Measurements from ENCODE around the gene SPPL3. TPM values are rescaled to one million over a fixed set of nuclear protein-coding genes. Genes with fewer than 3 reads are reported as not detected.
A peak's percentile ranks its signal among the peaks of the same experiment; 100 is the strongest.

The SPPL3 gene
- total RNA-seq, 1 donor from 2014 or later, result 67.6 TPM

DNA sequence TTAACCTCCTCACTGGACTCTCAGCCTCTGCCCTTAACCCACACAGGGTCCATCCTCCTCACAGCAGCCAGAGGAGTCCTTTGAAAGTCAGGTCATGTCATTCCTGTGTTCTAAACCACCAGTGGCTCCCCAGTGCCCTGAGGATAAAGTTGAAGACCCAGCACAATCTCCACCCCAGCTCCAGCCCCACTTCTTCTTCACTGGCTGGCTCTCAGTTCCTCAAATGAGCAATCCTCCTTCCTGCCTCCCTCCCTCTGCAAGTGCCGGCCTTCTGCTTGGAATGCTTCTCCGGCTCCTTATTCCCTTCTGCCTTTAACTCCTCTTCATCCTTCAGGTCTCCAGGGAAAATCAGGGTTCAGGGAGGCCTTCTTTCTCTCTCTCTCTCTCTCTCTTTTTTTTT is 32.0 kb upstream of the SPPL3 start:
- H3K4me1 Mint-ChIP-seq (ENCODE audit: unreplicated experiment), result no peaks in the 10 kb centered on the region
- H3K9me3 Mint-ChIP-seq, result no peaks in the 10 kb centered on the region
- H3K27me3 Mint-ChIP-seq, result no peaks in the 10 kb centered on the region
- no peak for TF ChIP-seq CTCF (conservative IDR thresholded peaks at IDR 0.05)
- DNase-seq (ENCODE audit: extremely low spot score, unreplicated experiment), result no peak
- H3K4me3 Mint-ChIP-seq, result no peak overlapping the region
- no peak overlapping the region for H3K27ac Mint-ChIP-seq
- H3K36me3 Mint-ChIP-seq, result no peaks in the 10 kb centered on the region

DNA sequence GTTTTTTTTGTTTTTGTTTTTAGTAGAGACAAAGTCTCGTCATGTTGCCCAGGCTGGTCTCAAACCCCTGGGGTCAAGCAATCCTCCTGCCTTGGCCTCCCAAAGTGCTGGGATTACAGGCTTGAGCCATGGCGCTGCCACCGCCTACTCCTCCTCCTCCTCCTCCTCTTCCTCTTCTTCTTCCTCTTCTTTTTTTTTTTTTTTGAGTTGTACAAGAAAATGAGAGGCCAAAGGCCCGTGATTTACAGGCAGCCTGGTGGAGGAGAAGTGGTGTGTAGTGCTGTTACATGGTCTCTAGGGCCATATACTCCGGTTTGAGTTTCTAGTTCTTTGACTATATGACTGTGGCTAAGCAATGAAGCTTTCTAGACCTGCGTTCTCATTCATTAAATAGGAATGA is 29.6 kb upstream of the SPPL3 start:
- no peak for TF ChIP-seq CTCF (conservative IDR thresholded peaks at IDR 0.05)
- no peak overlapping the region for H3K27ac Mint-ChIP-seq
- H3K27me3 Mint-ChIP-seq, result no peaks in the 10 kb centered on the region
- no peaks in the 10 kb centered on the region for H3K36me3 Mint-ChIP-seq
- no peaks in the 10 kb centered on the region for H3K4me1 Mint-ChIP-seq (ENCODE audit: unreplicated experiment)
- no peak overlapping the region for H3K4me3 Mint-ChIP-seq
- no peaks in the 10 kb centered on the region for H3K9me3 Mint-ChIP-seq
- no peak for DNase-seq (ENCODE audit: extremely low spot score, unreplicated experiment)

DNA sequence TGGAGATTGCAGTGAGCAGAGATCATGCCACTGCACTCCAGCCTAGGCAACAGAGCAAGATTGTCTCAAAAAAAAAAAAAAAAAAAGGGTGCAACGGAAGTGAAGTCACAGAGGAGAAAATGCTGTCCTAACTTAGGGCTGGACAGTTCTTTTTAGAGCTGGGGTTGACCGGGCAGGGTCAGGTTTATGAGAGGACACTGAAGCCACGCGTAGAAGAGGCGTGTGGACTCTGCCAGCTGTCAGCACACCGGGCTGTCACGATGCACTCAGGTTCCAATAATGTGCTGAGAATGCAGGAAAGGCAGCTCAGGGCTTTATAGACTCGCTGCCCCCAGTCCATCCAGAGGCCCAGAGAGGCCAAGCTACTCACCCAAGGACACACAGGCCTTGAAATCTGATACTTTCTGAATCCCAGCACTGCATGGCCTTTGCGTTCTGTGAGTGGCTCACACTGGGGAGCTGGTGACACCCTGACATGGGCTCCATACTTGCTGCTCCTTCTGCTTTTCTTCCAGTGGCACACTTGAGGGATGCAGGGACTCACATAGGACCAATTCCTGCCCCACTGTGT is 28.9 kb upstream of the SPPL3 start:
- TF ChIP-seq CTCF (conservative IDR thresholded peaks at IDR 0.05), result no peak
- Mint-ChIP-seq H3K9me3 (no peaks in the 10 kb centered on the region), H3K4me1 (ENCODE audit: unreplicated experiment) (no peaks in the 10 kb centered on the region), H3K27ac (no peak overlapping the region), H3K36me3 (no peaks in the 10 kb centered on the region), H3K27me3 (no peaks in the 10 kb centered on the region), H3K4me3 (no peak overlapping the region)
- DNase-seq (ENCODE audit: extremely low spot score, unreplicated experiment), result no peak

DNA sequence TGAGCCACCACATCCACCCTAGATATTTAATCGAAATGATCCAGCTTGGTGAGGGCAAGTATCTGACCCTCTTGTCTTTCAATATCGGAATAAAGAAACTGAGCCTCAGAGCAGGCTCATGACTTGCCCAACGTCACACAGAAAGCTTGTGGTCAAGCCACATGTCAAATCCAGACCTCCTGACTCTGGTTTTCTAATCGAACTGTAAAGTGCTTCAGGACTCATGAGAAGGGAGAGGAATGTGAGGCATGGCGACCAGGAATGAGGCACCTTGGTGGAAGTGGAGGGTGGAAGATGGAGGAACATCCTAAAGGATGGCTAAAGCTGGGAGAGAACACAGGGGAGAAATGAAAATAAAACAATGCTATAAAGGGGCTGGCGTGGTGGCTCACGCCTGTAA is 27.9 kb upstream of the SPPL3 start:
- Mint-ChIP-seq H3K9me3 (no peaks in the 10 kb centered on the region), H3K36me3 (no peaks in the 10 kb centered on the region), H3K4me3 (no peak overlapping the region), H3K27me3 (no peaks in the 10 kb centered on the region), H3K27ac (no peak overlapping the region), H3K4me1 (ENCODE audit: unreplicated experiment) (no peaks in the 10 kb centered on the region)
- DNase-seq (ENCODE audit: extremely low spot score, unreplicated experiment), result no peak
- no peak for TF ChIP-seq CTCF (conservative IDR thresholded peaks at IDR 0.05)

GRCh38 chr12:120930032-120930431 is 25.9 kb upstream of the SPPL3 start:
- Mint-ChIP-seq H3K27me3 (no peaks in the 10 kb centered on the region), H3K36me3 (no peaks in the 10 kb centered on the region), H3K4me3 (no peak overlapping the region), H3K4me1 (ENCODE audit: unreplicated experiment) (no peaks in the 10 kb centered on the region), H3K27ac (peak overlapping the region; percentile 48), H3K9me3 (no peaks in the 10 kb centered on the region)
- no peak for DNase-seq (ENCODE audit: extremely low spot score, unreplicated experiment)
- no peak for TF ChIP-seq CTCF (conservative IDR thresholded peaks at IDR 0.05)
